Duodenal mucosa (tissue), 2 donors: Measurements from ENCODE around the gene MOBP.
"Not testable (repeated sequence)": the region's sequence is repeated elsewhere in the genome, so short reads cannot be mapped to it uniquely, and the experiment has no call there.

Experiments used
- H3K27ac ChIP-seq: one replicate; pipeline ENCODE4 v1.7.0; 2013; ENCODE audit warnings: low read depth, low read length
- H3K27me3 ChIP-seq, 2 donors: one replicate each; pipeline ENCODE4 v1.7.0; 2013; ENCODE audit warnings: low read length in 2 of 2, control low read depth in 1 of 2; ENCODE audit not compliant: insufficient read depth in 2 of 2, control insufficient read depth in 1 of 2
- H3K36me3 ChIP-seq, 2 donors: one replicate each; pipeline ENCODE4 v1.7.0; 2013; ENCODE audit warnings: low read length in 2 of 2, control low read depth in 1 of 2; ENCODE audit not compliant: insufficient read depth in 2 of 2, control insufficient read depth in 1 of 2
- H3K4me1 ChIP-seq, 2 donors: one replicate each; pipeline ENCODE4 v1.7.0; 2013; ENCODE audit warnings: low read length in 2 of 2, control low read depth in 1 of 2; ENCODE audit not compliant: insufficient read depth in 2 of 2, control insufficient read depth in 1 of 2
- H3K4me3 ChIP-seq, 2 donors: one replicate each; pipeline ENCODE4 v1.7.0; 2013; ENCODE audit warnings: low read length in 2 of 2, low read depth in 1 of 2
- H3K9ac ChIP-seq, 2 donors: one replicate each; pipeline ENCODE4 v1.7.0; 2013; ENCODE audit warnings: low read length in 2 of 2, low read depth in 1 of 2
- H3K9me3 ChIP-seq, 2 donors: one replicate each; pipeline ENCODE4 v1.7.0; 2013; ENCODE audit warnings: low read length in 2 of 2, control low read depth in 1 of 2; ENCODE audit not compliant: control insufficient read depth in 1 of 2

MOBP gene

DNA sequence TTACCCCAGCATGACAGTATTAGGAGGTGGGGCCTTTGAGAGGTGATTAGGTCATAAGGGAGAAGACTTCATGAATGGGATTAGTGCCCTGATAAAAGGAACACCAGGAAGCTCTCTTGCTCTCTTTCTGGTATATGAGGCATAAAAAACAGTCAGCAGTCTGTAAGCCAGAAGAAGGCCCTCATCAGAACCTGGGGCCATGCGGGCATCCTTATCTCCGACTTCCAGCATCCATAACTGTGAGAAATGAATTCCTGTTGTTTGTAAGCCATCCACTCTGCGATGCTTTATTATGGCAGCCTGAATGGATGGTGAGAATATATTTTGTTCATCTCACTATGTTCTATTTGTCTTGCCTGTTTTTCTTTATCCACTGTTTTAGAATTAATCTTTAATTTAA lies 17.7 kb upstream of the MOBP start:
- Histone ChIP-seq H3K27ac (no peak overlapping the region), H3K4me1 (no peaks in the 10 kb centered on the region), H3K9ac (no peak overlapping the region), H3K36me3 (no peaks in the 10 kb centered on the region), H3K4me3 (no peak overlapping the region), H3K27me3 (peaks cover 0 to 4% of the 10 kb centered on the region in 2 donors), H3K9me3 (no peaks in the 10 kb centered on the region)

DNA sequence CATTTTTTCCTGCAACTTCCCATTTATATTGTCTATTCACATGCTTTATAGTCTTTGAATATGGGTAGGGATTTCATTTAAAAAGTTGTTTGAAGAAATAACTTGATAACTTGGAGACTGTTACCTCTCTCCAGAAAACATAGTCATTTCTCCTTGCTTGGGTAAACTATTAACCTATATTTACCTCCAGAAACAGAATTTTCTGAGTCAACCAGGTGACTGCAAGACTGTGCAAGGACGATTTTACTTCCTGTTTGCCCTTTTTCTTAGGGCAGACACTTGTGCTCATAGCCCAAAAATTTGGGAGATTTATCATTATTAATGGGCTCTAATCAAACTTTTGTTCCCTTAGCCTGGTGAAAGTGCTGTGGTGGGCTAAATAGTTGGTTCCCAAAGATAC lies 14.3 kb upstream of the MOBP start:
- Histone ChIP-seq H3K9me3 (no peaks in the 10 kb centered on the region), H3K4me1 (no peaks in the 10 kb centered on the region), H3K36me3 (no peaks in the 10 kb centered on the region), H3K4me3 (no peak overlapping the region), H3K27me3 (no peaks in the 10 kb centered on the region), H3K9ac (no peak overlapping the region), H3K27ac (no peak overlapping the region)

DNA sequence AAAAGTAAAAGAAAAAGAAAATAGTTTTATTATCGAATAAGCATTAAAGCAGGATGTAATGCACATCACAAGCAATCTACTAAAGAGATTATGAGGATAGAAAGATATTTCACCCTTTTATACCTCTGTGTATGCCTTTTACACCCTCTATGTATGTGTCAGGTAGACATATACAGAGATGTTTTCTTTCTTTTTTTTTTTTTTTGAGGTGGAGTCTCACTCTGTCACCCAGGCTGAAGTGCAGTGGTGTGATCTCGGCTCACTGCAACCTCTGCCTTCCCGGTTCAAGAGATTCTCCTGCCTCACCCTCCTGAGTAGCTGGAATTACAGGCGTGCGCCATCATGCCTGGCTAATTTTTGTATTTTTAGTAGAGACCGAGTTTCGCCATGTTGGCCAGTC lies 13.6 kb upstream of the MOBP start:
- not testable (repeated sequence) for H3K9ac ChIP-seq, H3K4me1 ChIP-seq, H3K36me3 ChIP-seq, H3K4me3 ChIP-seq, H3K27me3 ChIP-seq, H3K27ac ChIP-seq, H3K9me3 ChIP-seq

DNA sequence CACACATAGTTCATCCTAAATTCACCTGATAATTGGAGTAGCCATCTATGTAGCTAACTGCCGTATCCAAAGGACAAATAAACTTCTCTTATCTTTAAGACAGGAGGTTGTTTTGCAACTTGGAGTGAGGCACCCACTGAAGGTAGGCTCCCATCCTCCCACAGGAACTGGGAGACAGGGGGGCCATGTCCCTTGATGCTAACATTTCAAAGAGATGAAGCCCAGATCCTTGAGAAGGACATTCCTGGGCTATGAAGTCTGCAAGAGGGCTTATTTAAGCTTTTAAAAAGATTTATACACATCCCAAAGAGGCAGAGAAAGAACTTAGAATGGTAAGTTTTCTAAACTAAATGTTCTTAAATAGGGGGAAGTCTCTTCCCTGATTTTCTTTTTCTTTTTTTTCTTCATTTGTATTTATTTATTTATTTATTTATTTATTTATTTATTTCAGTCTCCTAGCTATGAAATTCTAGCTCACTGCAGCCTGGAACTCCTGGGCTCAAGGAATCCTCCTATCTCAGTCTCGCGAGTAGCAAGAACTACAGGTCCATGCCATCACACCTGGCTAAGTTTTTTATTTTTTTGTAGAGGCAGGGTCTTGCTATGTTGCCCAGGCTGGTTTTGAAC lies 12.8 kb upstream of the MOBP start:
- Histone ChIP-seq H3K27me3 (no peaks in the 10 kb centered on the region), H3K9me3 (no peaks in the 10 kb centered on the region), H3K4me3 (no peak overlapping the region), H3K36me3 (no peaks in the 10 kb centered on the region), H3K9ac (no peak overlapping the region), H3K27ac (no peak overlapping the region), H3K4me1 (no peaks in the 10 kb centered on the region)

DNA sequence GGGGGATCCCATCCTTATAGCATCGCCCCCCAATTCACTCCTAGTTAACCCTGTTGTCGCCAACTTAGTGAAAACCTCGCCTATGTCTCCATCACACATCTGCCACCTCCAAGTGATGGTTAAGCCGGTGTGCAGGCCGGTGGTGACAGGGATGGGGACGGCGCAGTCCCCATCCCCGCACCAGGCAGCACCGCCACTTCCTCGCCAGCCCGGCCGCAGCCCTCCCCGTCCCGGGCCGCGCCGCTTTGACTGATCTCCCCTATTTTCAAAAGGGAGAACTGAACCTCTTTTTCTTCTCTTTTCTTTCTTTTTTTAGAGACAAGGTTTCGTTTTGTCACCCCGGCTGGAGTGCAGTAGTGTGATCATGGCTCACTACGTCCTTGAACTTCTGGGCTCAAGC lies 11.3 kb upstream of the MOBP start:
- H3K4me1 ChIP-seq: no peaks in the 10 kb centered on the region
- no peak overlapping the region for H3K4me3 ChIP-seq
- no peak overlapping the region for H3K27ac ChIP-seq

DNA sequence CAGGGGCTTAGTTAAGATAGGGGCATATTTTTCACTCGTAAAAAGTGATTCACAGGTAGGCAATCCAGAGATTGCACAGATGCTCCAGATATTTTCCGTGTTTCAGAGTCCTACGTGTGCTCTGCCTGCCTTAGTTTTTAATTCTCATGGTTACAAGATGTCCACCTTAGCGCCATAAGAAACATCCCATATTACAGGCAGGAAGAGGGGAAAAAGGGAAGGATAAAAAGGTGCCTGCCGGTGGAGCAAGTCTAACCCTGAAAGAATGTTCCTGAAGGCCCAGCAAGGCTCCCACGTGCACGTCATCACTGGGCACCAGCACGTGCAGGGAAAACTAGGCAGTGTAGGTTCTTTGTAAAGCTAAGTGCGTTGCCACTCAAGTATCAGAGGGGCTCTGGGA lies 10.1 kb upstream of the MOBP start:
- H3K9me3 ChIP-seq: no peaks in the 10 kb centered on the region
- H3K4me3 ChIP-seq: no peak overlapping the region
- H3K36me3 ChIP-seq: no peaks in the 10 kb centered on the region
- no peaks in the 10 kb centered on the region for H3K27me3 ChIP-seq
- no peak overlapping the region for H3K27ac ChIP-seq
- no peaks in the 10 kb centered on the region for H3K4me1 ChIP-seq
- H3K9ac ChIP-seq: no peak overlapping the region

More for the DNA sequence above, 11.3 kb upstream of the MOBP start:
- Histone ChIP-seq H3K9ac (no peak overlapping the region), H3K36me3 (no peaks in the 10 kb centered on the region), H3K27me3 (no peaks in the 10 kb centered on the region), H3K9me3 (no peaks in the 10 kb centered on the region)

DNA sequence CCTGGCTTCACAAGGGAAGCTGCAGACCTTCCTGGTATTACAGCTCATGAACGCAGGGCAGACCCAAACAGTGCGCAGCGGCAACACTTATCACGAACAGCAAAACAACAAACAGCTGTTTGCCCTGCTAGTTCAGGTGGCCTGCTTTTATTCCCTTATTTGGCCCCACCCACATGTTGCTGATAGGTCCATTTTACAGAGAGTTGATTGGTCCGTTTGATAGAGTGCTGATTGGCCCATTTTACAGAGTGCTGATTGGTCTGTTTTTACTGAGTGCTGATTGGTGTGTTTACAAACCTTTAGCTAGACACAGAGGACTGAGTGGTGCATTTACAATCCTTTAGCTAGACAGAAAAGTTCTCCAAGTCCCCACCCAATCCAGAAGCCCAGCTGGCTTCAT lies 8.9 kb upstream of the MOBP start:
- H3K27ac ChIP-seq: not testable (repeated sequence)

DNA sequence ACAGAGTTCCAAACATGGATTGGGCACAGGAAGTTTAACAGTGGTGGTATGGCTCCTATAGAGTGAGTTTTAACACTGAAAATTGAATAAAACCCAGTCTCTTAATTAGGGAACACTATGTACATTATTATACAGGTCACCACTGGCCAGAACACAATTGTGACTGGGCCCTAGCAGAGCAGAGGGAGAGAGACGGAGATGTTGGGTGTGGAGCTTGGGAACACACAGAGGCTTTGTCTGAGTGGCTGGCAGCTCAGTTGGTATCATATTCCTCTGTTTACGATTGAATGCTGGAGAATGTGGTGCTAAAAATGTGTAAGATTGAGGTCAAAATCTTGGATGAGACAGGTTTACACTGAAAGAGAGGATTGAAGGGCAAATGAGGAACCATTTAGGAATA lies 6.8 kb upstream of the MOBP start:
- no peak overlapping the region for H3K9ac ChIP-seq
- peaks cover 0 to 5% of the 10 kb centered on the region in 2 donors for H3K27me3 ChIP-seq
- no peak overlapping the region for H3K4me3 ChIP-seq
- H3K27ac ChIP-seq: no peak overlapping the region
- H3K36me3 ChIP-seq: no peaks in the 10 kb centered on the region
- no peaks in the 10 kb centered on the region for H3K4me1 ChIP-seq
- no peaks in the 10 kb centered on the region for H3K9me3 ChIP-seq

More for the DNA sequence above, 8.9 kb upstream of the MOBP start:
- H3K4me1 ChIP-seq, H3K36me3 ChIP-seq, H3K9me3 ChIP-seq, H3K4me3 ChIP-seq, H3K9ac ChIP-seq, H3K27me3 ChIP-seq: not testable (repeated sequence)

DNA sequence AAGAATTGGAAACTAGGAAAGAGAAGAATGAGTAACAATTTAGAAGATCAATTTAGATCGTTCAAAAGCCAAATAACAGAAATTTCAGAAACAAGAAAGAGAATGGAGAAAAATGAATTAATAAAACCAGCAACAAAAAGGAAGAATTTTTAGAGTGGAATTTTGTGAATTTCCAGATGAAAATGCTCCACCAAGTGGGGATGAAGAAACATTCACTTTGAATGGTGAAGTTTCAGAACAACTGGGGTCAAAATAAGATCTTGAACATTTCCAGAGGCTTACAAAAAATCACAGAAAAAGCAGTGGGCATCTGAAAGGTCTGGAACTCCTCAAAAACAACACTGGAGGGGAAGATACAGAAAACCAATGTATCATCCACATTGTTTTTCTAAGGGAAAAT lies 4.2 kb upstream of the MOBP start:
- Histone ChIP-seq H3K4me3 (no peak overlapping the region), H3K9me3 (no peaks in the 10 kb centered on the region), H3K4me1 (no peaks in the 10 kb centered on the region), H3K27me3 (peaks cover 0 to 5% of the 10 kb centered on the region in 2 donors), H3K36me3 (no peaks in the 10 kb centered on the region), H3K27ac (no peak overlapping the region), H3K9ac (no peak overlapping the region)

DNA sequence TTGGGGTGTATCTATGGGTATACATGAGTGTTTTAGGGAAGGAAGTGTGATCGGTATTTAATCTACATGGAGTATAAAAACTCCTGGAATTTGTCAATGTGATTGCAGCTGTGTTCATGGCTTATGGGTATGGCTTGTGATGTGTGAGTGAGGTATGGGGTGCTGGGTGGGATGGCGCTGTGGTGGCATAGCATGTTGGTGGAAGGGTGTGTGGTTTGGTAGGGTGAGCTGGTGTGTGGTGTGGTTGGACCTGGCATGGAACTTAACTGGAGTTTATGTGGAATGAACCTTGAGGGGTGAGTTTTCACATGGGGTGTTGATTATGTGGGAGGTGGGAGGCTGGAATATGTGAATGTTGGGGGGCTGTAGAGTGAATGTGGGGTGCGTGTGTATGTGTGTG lies 492 bp upstream of the MOBP start:
- Histone ChIP-seq H3K4me1 (no peaks in the 10 kb centered on the region), H3K9me3 (no peaks in the 10 kb centered on the region), H3K36me3 (no peaks in the 10 kb centered on the region), H3K4me3 (no peak overlapping the region), H3K27me3 (peaks cover 0 to 5% of the 10 kb centered on the region in 2 donors), H3K27ac (no peak overlapping the region), H3K9ac (no peak overlapping the region)

DNA sequence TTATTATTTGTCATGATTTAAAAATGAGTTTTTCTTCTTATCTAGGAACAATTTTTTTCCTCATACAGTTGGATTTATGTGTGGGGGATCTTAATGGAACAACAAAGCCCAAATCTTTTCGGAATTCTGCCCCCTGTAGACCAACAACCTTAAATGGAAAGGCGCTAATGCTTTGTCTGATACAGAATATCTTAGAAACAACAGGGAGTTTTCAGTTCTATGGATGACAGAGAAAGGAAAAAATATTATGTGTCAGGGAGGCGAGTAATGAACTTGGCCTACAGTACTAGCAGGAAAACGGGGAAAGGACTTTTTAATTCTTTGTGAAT lies 592 bp downstream of the MOBP start:
- H3K27ac ChIP-seq: no peak overlapping the region
- no peaks in the 10 kb centered on the region for H3K36me3 ChIP-seq
- H3K27me3 ChIP-seq: no peaks in the 10 kb centered on the region
- no peak overlapping the region for H3K9ac ChIP-seq
- H3K9me3 ChIP-seq: no peaks in the 10 kb centered on the region
- H3K4me3 ChIP-seq: no peak overlapping the region
- H3K4me1 ChIP-seq: no peaks in the 10 kb centered on the region
